H1 (cell line): ENCODE measurements around the gene KIN.

ENCODE experiments used
- BCL11A ChIP-seq, 2 experiments: IDR thresholded peaks; one replicate each; pipeline ENCODE4 v1.6.1; 2011; ENCODE audit warnings: low read depth in 2 of 2, low read length in 2 of 2, mild to moderate bottlenecking in 2 of 2
- CHD2 ChIP-seq: IDR thresholded peaks from 2 replicates; pipeline ENCODE4 v1.6.1; 2012; ENCODE audit warnings: low read length, improper control_type of control experiment
- CREB1 ChIP-seq: IDR thresholded peaks from 2 replicates; pipeline ENCODE4 v1.6.1; 2012; ENCODE audit warnings: inconsistent platforms
- CTBP2 ChIP-seq: IDR thresholded peaks from 2 replicates; pipeline ENCODE4 v1.7.0; 2011; ENCODE audit warnings: borderline replicate concordance, mild to moderate bottlenecking, moderate library complexity, mixed read lengths, low read length; ENCODE audit not compliant: insufficient read depth, insufficient read length
- CTCF ChIP-seq, 3 experiments: IDR thresholded peaks; 1 replicate in 2 of 3; 2 replicates in 1 of 3; pipeline versions ENCODE4 v1.5.1 to v1.6.1; 2011; ENCODE audit warnings: low read length in 3 of 3, mild to moderate bottlenecking in 3 of 3, inconsistent platforms in 2 of 3, low read depth in 1 of 3, moderate library complexity in 1 of 3; ENCODE audit not compliant: insufficient read depth in 1 of 3; ENCODE audit errors: control extremely low read depth in 1 of 3
- EZH2 ChIP-seq: fragments of 200-600 bp; sonication (generic); IDR thresholded peaks from 2 replicates; pipeline ENCODE4 v1.7.1; 2012; ENCODE audit warnings: low read depth, mild to moderate bottlenecking, moderate library complexity, low read length, inconsistent platforms; ENCODE audit not compliant: severe bottlenecking
- JUN ChIP-seq: IDR thresholded peaks from 2 replicates; pipeline ENCODE4 v1.6.1; 2011; ENCODE audit warnings: low read depth, mild to moderate bottlenecking, improper control_type of control experiment, low read length
- KDM4A ChIP-seq: IDR thresholded peaks from one replicate; pipeline ENCODE4 v1.7.1; 2012; ENCODE audit warnings: low read depth, mild to moderate bottlenecking, moderate library complexity, low read length, inconsistent platforms; ENCODE audit not compliant: severe bottlenecking
- MAX ChIP-seq: IDR thresholded peaks from 2 replicates; pipeline ENCODE4 v1.6.1; 2012; ENCODE audit warnings: inconsistent platforms
- POLR2A ChIP-seq, 2 experiments: IDR thresholded peaks; 1 replicate in 1 of 2; 2 replicates in 1 of 2; pipeline ENCODE4 v1.6.1; 2011; ENCODE audit warnings: low read depth in 2 of 2, low read length in 2 of 2, mild to moderate bottlenecking in 2 of 2; ENCODE audit errors: control extremely low read depth in 1 of 2
- POLR2AphosphoS5 ChIP-seq: IDR thresholded peaks from 2 replicates; pipeline ENCODE4 v1.6.1; 2011; ENCODE audit warnings: low read depth, low read length
- SAP30 ChIP-seq: fragments of 300-600 bp; sonication (generic); IDR thresholded peaks from 2 replicates; pipeline ENCODE4 v1.7.1; 2012; ENCODE audit warnings: low read length, moderate library complexity, mild to moderate bottlenecking, inconsistent platforms; ENCODE audit not compliant: insufficient read depth, insufficient replicate concordance
- SRF ChIP-seq: IDR thresholded peaks from 2 replicates; pipeline ENCODE4 v1.6.1; 2011; ENCODE audit warnings: mild to moderate bottlenecking, low read depth, low read length, moderate library complexity

- no peak for TF ChIP-seq CTCF (IDR thresholded peaks at IDR 0.05; ENCODE audit: control extremely low read depth in 1 of 3, insufficient read depth in 1 of 3, low read depth in 1 of 3, low read length in 3 of 3)
- no peak for TF ChIP-seq MAX
- TF ChIP-seq KDM4A = no peak
- no peak for TF ChIP-seq POLR2A (IDR thresholded peaks at IDR 0.05; ENCODE audit: control extremely low read depth in 1 of 2, low read depth in 2 of 2, low read length in 2 of 2)
- no peak for TF ChIP-seq BCL11A (IDR thresholded peaks at IDR 0.05; ENCODE audit: low read depth in 2 of 2, low read length in 2 of 2)
- no peak for TF ChIP-seq CREB1
- TF ChIP-seq SRF = no peak
- no peak for TF ChIP-seq CTBP2
- TF ChIP-seq SAP30 = no peak
- no peak for TF ChIP-seq POLR2AphosphoS5
- no peak for TF ChIP-seq EZH2
- TF ChIP-seq JUN = no peak
- no peak for TF ChIP-seq CHD2
Observed at GRCh38 chr10:7701158-7701742, 86.5 kb downstream of the KIN start.
